Prostate gland (tissue), 2 donors: Measurements from ENCODE around the gene S100PBP.

ENCODE experiments used
- POLR2AphosphoS5 ChIP-seq: sonication (generic); formaldehyde crosslinking; IDR thresholded peaks from one replicate; pipeline ENCODE4 v1.6.1; 2017; ENCODE audit warnings: antibody characterized with exemption
- TF ChIP-seq, protein P1 (sequence below), 4 experiments: fragments of 200-600 bp in 2 of 4; fragments of 450-650 bp in 2 of 4; sonication (generic) in 2 of 4; IDR thresholded peaks; 1 replicate in 3 of 4; 2 replicates in 1 of 4; pipeline ENCODE4 v1.5.1; 2016 to 2019; ENCODE audit warnings: antibody characterized with exemption in 4 of 4, mild to moderate bottlenecking in 2 of 4, moderate library complexity in 2 of 4

DNA sequence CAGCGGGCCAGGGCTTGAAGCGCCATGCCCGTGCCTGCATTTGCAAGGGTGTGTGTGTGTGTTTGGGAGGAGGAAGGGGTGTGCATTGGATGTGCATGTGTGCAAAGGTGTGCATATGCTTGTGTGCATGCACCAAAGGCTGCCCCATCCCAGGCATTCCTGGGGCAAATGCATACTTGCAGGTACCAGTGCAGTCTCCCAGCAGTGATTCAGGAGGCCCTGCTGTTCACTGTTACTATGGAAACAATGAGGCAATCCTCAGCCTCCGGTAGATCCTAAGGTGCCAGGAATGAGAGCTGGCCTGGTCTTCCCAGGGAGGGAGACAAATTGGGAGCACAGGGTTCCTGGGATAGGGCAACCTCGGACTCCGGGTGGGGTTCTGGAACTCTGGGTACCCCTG is 60.7 kb downstream of the S100PBP start:
- TF ChIP-seq, protein P1, sequence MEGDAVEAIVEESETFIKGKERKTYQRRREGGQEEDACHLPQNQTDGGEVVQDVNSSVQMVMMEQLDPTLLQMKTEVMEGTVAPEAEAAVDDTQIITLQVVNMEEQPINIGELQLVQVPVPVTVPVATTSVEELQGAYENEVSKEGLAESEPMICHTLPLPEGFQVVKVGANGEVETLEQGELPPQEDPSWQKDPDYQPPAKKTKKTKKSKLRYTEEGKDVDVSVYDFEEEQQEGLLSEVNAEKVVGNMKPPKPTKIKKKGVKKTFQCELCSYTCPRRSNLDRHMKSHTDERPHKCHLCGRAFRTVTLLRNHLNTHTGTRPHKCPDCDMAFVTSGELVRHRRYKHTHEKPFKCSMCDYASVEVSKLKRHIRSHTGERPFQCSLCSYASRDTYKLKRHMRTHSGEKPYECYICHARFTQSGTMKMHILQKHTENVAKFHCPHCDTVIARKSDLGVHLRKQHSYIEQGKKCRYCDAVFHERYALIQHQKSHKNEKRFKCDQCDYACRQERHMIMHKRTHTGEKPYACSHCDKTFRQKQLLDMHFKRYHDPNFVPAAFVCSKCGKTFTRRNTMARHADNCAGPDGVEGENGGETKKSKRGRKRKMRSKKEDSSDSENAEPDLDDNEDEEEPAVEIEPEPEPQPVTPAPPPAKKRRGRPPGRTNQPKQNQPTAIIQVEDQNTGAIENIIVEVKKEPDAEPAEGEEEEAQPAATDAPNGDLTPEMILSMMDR (IDR thresholded peaks at IDR 0.05): no peak
- no peak for TF ChIP-seq POLR2AphosphoS5
